ENCODE data around the gene NR2F1-AS1.

The NR2F1-AS1 gene

GRCh38 chr5:93603793-93604643 is 23.0 kb upstream of the NR2F1-AS1 start:
- DNase-seq: no peak
- Histone ChIP-seq H2AFZ (ENCODE audit: low read length) (no peak overlapping the region), H3K4me1 (ENCODE audit: low read length) (no peaks in the 10 kb centered on the region), H3F3A (ENCODE audit: insufficient read depth, low read length) (no peaks in the 10 kb centered on the region), H3K4me3 (ENCODE audit: low read length) (no peak overlapping the region), H3K4me2 (ENCODE audit: low read depth, low read length) (no peak overlapping the region), H3K9me3 (replicated peaks; ENCODE audit: insufficient read depth, low read length) (no peaks in the 10 kb centered on the region), H3K27me3 (replicated peaks; ENCODE audit: insufficient read depth, low read length) (no peaks in the 10 kb centered on the region), H3K27ac (ENCODE audit: low read length) (no peak overlapping the region), H3K9me2 (replicated peaks; ENCODE audit: insufficient read depth, low read length) (no peaks in the 10 kb centered on the region), H3K79me2 (ENCODE audit: low read length) (no peaks in the 10 kb centered on the region), H4K20me1 (ENCODE audit: insufficient read depth, low read length) (no peaks in the 10 kb centered on the region), H3K36me3 (replicated peaks; ENCODE audit: insufficient read depth, low read length) (no peaks in the 10 kb centered on the region), H3K9ac (ENCODE audit: low read length) (no peak overlapping the region)
- no peak for TF ChIP-seq CTCF (IDR thresholded peaks at IDR 0.05; ENCODE audit: low read length)
- no peak for TF ChIP-seq EZH2 (optimal IDR thresholded peaks at IDR 0.05; ENCODE audit: low read depth, low read length)
- no peak for TF ChIP-seq EZH2phosphoT487 (IDR thresholded peaks at IDR 0.05; ENCODE audit: low read length)

- Histone ChIP-seq H3K4me2 (ENCODE audit: low read depth, low read length) (no peak overlapping the region), H3K4me1 (ENCODE audit: low read length) (no peaks in the 10 kb centered on the region), H3K9me3 (replicated peaks; ENCODE audit: insufficient read depth, low read length) (no peaks in the 10 kb centered on the region), H3K27ac (ENCODE audit: low read length) (no peak overlapping the region), H3K9me2 (replicated peaks; ENCODE audit: insufficient read depth, low read length) (no peaks in the 10 kb centered on the region), H3K4me3 (ENCODE audit: low read length) (no peak overlapping the region), H3K27me3 (replicated peaks; ENCODE audit: insufficient read depth, low read length) (no peaks in the 10 kb centered on the region), H3F3A (ENCODE audit: insufficient read depth, low read length) (no peaks in the 10 kb centered on the region), H3K79me2 (ENCODE audit: low read length) (no peaks in the 10 kb centered on the region), H3K36me3 (replicated peaks; ENCODE audit: insufficient read depth, low read length) (no peaks in the 10 kb centered on the region), H4K20me1 (ENCODE audit: insufficient read depth, low read length) (no peaks in the 10 kb centered on the region), H3K9ac (ENCODE audit: low read length) (no peak overlapping the region), H2AFZ (ENCODE audit: low read length) (no peak overlapping the region)
- no peak for TF ChIP-seq CTCF (IDR thresholded peaks at IDR 0.05; ENCODE audit: low read length)
- no peak for TF ChIP-seq EZH2phosphoT487 (IDR thresholded peaks at IDR 0.05; ENCODE audit: low read length)
- TF ChIP-seq EZH2 (optimal IDR thresholded peaks at IDR 0.05; ENCODE audit: low read depth, low read length): no peak
- DNase-seq: no peak
Observed at GRCh38 chr5:93603078-93603792, 22.2 kb upstream of the NR2F1-AS1 start.

GRCh38 chr5:93602241-93603077 is 21.4 kb upstream of the NR2F1-AS1 start:
- Histone ChIP-seq H3K79me2 (ENCODE audit: low read length) (no peaks in the 10 kb centered on the region), H3K36me3 (replicated peaks; ENCODE audit: insufficient read depth, low read length) (no peaks in the 10 kb centered on the region), H3K27ac (ENCODE audit: low read length) (no peak overlapping the region), H3F3A (ENCODE audit: insufficient read depth, low read length) (no peaks in the 10 kb centered on the region), H3K4me1 (ENCODE audit: low read length) (no peaks in the 10 kb centered on the region), H3K4me3 (ENCODE audit: low read length) (no peak overlapping the region), H3K9me3 (replicated peaks; ENCODE audit: insufficient read depth, low read length) (no peaks in the 10 kb centered on the region), H3K9ac (ENCODE audit: low read length) (no peak overlapping the region), H2AFZ (ENCODE audit: low read length) (no peak overlapping the region), H3K4me2 (ENCODE audit: low read depth, low read length) (no peak overlapping the region), H3K9me2 (replicated peaks; ENCODE audit: insufficient read depth, low read length) (no peaks in the 10 kb centered on the region), H3K27me3 (replicated peaks; ENCODE audit: insufficient read depth, low read length) (no peaks in the 10 kb centered on the region), H4K20me1 (ENCODE audit: insufficient read depth, low read length) (no peaks in the 10 kb centered on the region)
- TF ChIP-seq EZH2phosphoT487 (IDR thresholded peaks at IDR 0.05; ENCODE audit: low read length) (no peak), EZH2 (optimal IDR thresholded peaks at IDR 0.05; ENCODE audit: low read depth, low read length) (no peak), CTCF (IDR thresholded peaks at IDR 0.05; ENCODE audit: low read length) (no peak)
- DNase-seq: no peak

All from MM.1S (cell line).